Pancreas (tissue), 10 donors: ENCODE measurements around the gene IL21R. TPM values are rescaled to one million over a fixed set of nuclear protein-coding genes. Genes with fewer than 3 reads are reported as not detected.

Experiments used
- ATAC-seq, 4 donors: fragments of 200-7000 bp; cut with Tn5 transposase; one replicate each; pipeline versions ENCODE4 v1.8.0 to v1.9.1; 2020; ENCODE audit warnings: mild to moderate bottlenecking in 4 of 4, moderate library complexity in 4 of 4
- DNase-seq, 6 donors: peaks; one replicate each; pipeline ENCODE4 v3.0.0-alpha.2; 2020
- FAIRE-seq: peaks from 2 replicates; lab custom pipeline; 2012; peaks lifted over from hg19 to GRCh38; lab: Jason Lieb, UNC
- H3K27ac ChIP-seq, 4 donors: fragments of 200-600 bp; sonication (generic); 1 replicate in 3 of 4; 2 replicates in 1 of 4; pipeline versions ENCODE4 v1.5.0 to v1.8.0; 2020
- H3K27me3 ChIP-seq, 4 donors: fragments of 200-600 bp; one replicate each; pipeline ENCODE4 v1.8.0; 2021
- H3K36me3 ChIP-seq, 3 donors: fragments of 200-600 bp; sonication (generic) in 1 of 3; one replicate each; pipeline versions ENCODE4 v1.5.0 to v1.8.0; 2020 to 2021
- H3K4me1 ChIP-seq, 3 donors: fragments of 200-600 bp; one replicate each; pipeline ENCODE4 v1.8.0; 2021
- H3K4me3 ChIP-seq, 4 donors: fragments of 200-600 bp; sonication (generic) in 2 of 4; one replicate each; pipeline versions ENCODE4 v1.5.0 to v1.8.0; 2020 to 2021
- H3K9me3 ChIP-seq, 4 donors: fragments of 200-600 bp; one replicate each; pipeline ENCODE4 v1.8.0; 2021
- CTCF ChIP-seq, 4 donors: fragments of 200-600 bp; sonication (generic) in 3 of 4; IDR thresholded peaks; one replicate each; pipeline versions ENCODE4 v1.5.0 to v1.8.0; 2021; ENCODE audit warnings: antibody characterized with exemption in 4 of 4
- WGBS, 2 donors: extraction: QIAGEN DNeasy Blood & Tissue Kit; methylation state at CpG; one replicate each; pipeline ENCODE4 v1.1.7; 2013; 5-methylcytosine and 5-hydroxymethylcytosine counted together
- intact Hi-C, 3 donors: fragments of 100-400 bp; cut with DNase I; formaldehyde crosslinking; loops; one replicate each; pipeline versions ENCODE4 v1.11.1 to v1.14.2; 2022
- polyA plus RNA-seq, 2 donors: library from polyadenylated mRNA; stranded (reverse); fragments of 200-250 nt; gene quantifications; one replicate each; pipeline ENCODE4 v1.2.3, GENCODE V29; 2013
- total RNA-seq, 6 donors: library from RNA; stranded (reverse); fragmentation: NEBNext Ultra II Directional in 4 of 6; extraction: Animal tissue kit (Norgen Biotek cat#: 25700) in 4 of 6; gene quantifications; one replicate each; pipeline versions ENCODE4 v1.2.1 to v1.2.4, GENCODE V29; 2021 to 2023
- donor health status: healthy with polysubstance abuse.
- donor health status: DM: no; HTN: no; CAD: no; lungs with moderate emphysema.
- donor health status: DM: no; HTN: no; CAD: no.
- donor health status: control.
- donor health status: control.
- donor health status: Bipolar disorder and iron deficiency.
- donor health status: DM: yes; HTN: yes; CAD: no.
- donor health status: DM: no; HTN: no; CAD: no.
- donor health status: DM: no; HTN: no; CAD: no.
- donor health status: DM: yes; HTN: yes; CAD: no.

IL21R gene
- total and polyA plus RNA-seq, 8 donors, result 0.08 to 0.79 (median 0.31) TPM; not detected in 2

- no peak for ATAC-seq
- peak in 2 of 6 donors; percentile 33 to 39 for DNase-seq
- Histone ChIP-seq H3K36me3 (peaks cover 9 to 95% (median 71%) of the 10 kb centered on the region in 3 donors), H3K4me1 (no peaks in the 10 kb centered on the region), H3K4me3 (no peak overlapping the region), H3K9me3 (no peaks in the 10 kb centered on the region), H3K27ac (no peak overlapping the region), H3K27me3 (no peaks in the 10 kb centered on the region)
- intact Hi-C loops, result no loop called here
- 97 to 99% methylated on average over 9 of the region's 9 CpGs for WGBS, 2 donors
- FAIRE-seq, result no peak
- TF ChIP-seq CTCF (IDR thresholded peaks at IDR 0.05), result no peak
Measured at GRCh38 chr16:27473101-27473900, 71.3 kb downstream of the IL21R start.

GRCh38 chr16:27474041-27474440 is 72.1 kb downstream of the IL21R start:
- H3K27me3 ChIP-seq, result no peaks in the 10 kb centered on the region
- 93% methylated on average over 9 of the region's 9 CpGs for WGBS, 2 donors
- H3K36me3 ChIP-seq, result peaks cover 9 to 92% (median 68%) of the 10 kb centered on the region in 3 donors
- peak in 2 of 6 donors; percentile 21 to 26 for DNase-seq
- no peaks in the 10 kb centered on the region for H3K9me3 ChIP-seq
- ATAC-seq, result no peak
- H3K4me1 ChIP-seq, result no peaks in the 10 kb centered on the region
- no peak for FAIRE-seq
- intact Hi-C loops, result no loop called here
- no peak overlapping the region for H3K4me3 ChIP-seq
- no peak overlapping the region for H3K27ac ChIP-seq
- no peak for TF ChIP-seq CTCF (IDR thresholded peaks at IDR 0.05)

- intact Hi-C loops, result no loop called here
- no peaks in the 10 kb centered on the region for H3K4me1 ChIP-seq
- no peak for TF ChIP-seq CTCF (IDR thresholded peaks at IDR 0.05)
- H3K27ac ChIP-seq, result no peak overlapping the region
- ATAC-seq (no peak), DNase-seq (peak in 2 of 6 donors; percentile 37 to 44), FAIRE-seq (no peak)
- peaks cover 9 to 92% (median 61%) of the 10 kb centered on the region in 3 donors for H3K36me3 ChIP-seq
- no peak overlapping the region for H3K4me3 ChIP-seq
- WGBS, 2 donors, result 91% methylated on average over 9 of the region's 9 CpGs
- no peaks in the 10 kb centered on the region for H3K9me3 ChIP-seq
- H3K27me3 ChIP-seq, result no peaks in the 10 kb centered on the region
Measured at GRCh38 chr16:27474921-27475320, 72.9 kb downstream of the IL21R start.

- Histone ChIP-seq H3K27ac (no peak overlapping the region), H3K27me3 (no peaks in the 10 kb centered on the region), H3K4me3 (no peak overlapping the region), H3K4me1 (no peaks in the 10 kb centered on the region), H3K9me3 (no peaks in the 10 kb centered on the region), H3K36me3 (peaks cover 9 to 90% (median 56%) of the 10 kb centered on the region in 3 donors)
- no peak for FAIRE-seq
- intact Hi-C loops, result no loop called here
- ATAC-seq, result no peak
- peak in 1 of 6 donors; percentile 26 for DNase-seq
- no peak for TF ChIP-seq CTCF (IDR thresholded peaks at IDR 0.05)
- 91 to 94% methylated on average over 9 of the region's 9 CpGs for WGBS, 2 donors
Measured at GRCh38 chr16:27475561-27475960, 73.6 kb downstream of the IL21R start.

- Histone ChIP-seq H3K4me3 (no peak overlapping the region), H3K9me3 (no peaks in the 10 kb centered on the region), H3K4me1 (no peaks in the 10 kb centered on the region), H3K27me3 (no peaks in the 10 kb centered on the region), H3K27ac (no peak overlapping the region), H3K36me3 (peaks cover 9 to 90% (median 53%) of the 10 kb centered on the region in 3 donors)
- FAIRE-seq (no peak), ATAC-seq (no peak), DNase-seq (peak in 1 of 6 donors; percentile 35)
- 91 to 95% methylated on average over 9 of the region's 9 CpGs for WGBS, 2 donors
- intact Hi-C loops, result no loop called here
- TF ChIP-seq CTCF (IDR thresholded peaks at IDR 0.05), result no peak
Measured at GRCh38 chr16:27476240-27476639, 74.3 kb downstream of the IL21R start.
